Neural crest cell (in vitro differentiated cells): ENCODE data around the gene GOPC. TPM values are rescaled to one million over a fixed set of nuclear protein-coding genes. Genes with fewer than 3 reads are reported as not detected.
A peak's percentile ranks its signal among the peaks of the same experiment; 100 is the strongest.

Source experiments
- DNase-seq: peaks from one replicate; pipeline ENCODE4 v3.0.0; 2021; ENCODE audit warnings: low read depth, mixed read lengths, low spot score
- H3K27ac Mint-ChIP-seq: one replicate; pipeline ENCODE4 v1.8.0; 2021; ENCODE audit warnings: mild to moderate bottlenecking, mixed read lengths; ENCODE audit not compliant: unreplicated experiment
- H3K27me3 Mint-ChIP-seq: 2 replicates; pipeline ENCODE4 v1.8.0; 2021; ENCODE audit warnings: low read depth, mild to moderate bottlenecking, mixed read lengths
- H3K36me3 Mint-ChIP-seq: 2 replicates; pipeline ENCODE4 v1.8.0; 2021; ENCODE audit warnings: low read depth, mild to moderate bottlenecking, mixed read lengths
- H3K4me1 Mint-ChIP-seq: 2 replicates; pipeline ENCODE4 v1.8.0; 2021; ENCODE audit warnings: mixed read lengths
- H3K4me3 Mint-ChIP-seq: one replicate; pipeline ENCODE4 v1.8.0; 2021; ENCODE audit warnings: mild to moderate bottlenecking, mixed read lengths
- H3K9me3 Mint-ChIP-seq: 2 replicates; pipeline ENCODE4 v1.8.0; 2021; ENCODE audit warnings: mixed read lengths
- CTCF ChIP-seq: fragments of 200-600 bp; sonication (generic); conservative IDR thresholded peaks from 2 replicates; pipeline ENCODE4 v1.5.0; 2021; ENCODE audit warnings: antibody characterized with exemption, mild to moderate bottlenecking
- total RNA-seq: library from RNA; stranded (reverse); gene quantifications from 2 replicates; pipeline ENCODE4 v1.2.1, GENCODE V29; 2021

Gene GOPC
- total RNA-seq, 1 donor from 2014 or later, result 30.7 TPM

- Mint-ChIP-seq H3K27me3 (no peaks in the 10 kb centered on the region), H3K36me3 (peaks cover 4% of the 10 kb centered on the region), H3K4me3 (no peak overlapping the region), H3K9me3 (no peaks in the 10 kb centered on the region), H3K27ac (peak overlapping the region; percentile 13), H3K4me1 (no peaks in the 10 kb centered on the region)
- no peak for TF ChIP-seq CTCF
- DNase-seq, result no peak
These were observed 55.6 kb downstream of the GOPC start for GRCh38 chr6:117546674-117547073.

- no peaks in the 10 kb centered on the region for H3K27me3 Mint-ChIP-seq
These were observed 57.1 kb downstream of the GOPC start for GRCh38 chr6:117545161-117545595.

GRCh38 chr6:117544716-117545115, 57.6 kb downstream of the GOPC start:
- DNase-seq, result no peak
- Mint-ChIP-seq H3K36me3 (peaks cover 4% of the 10 kb centered on the region), H3K4me1 (no peaks in the 10 kb centered on the region), H3K9me3 (no peaks in the 10 kb centered on the region), H3K27ac (no peak overlapping the region), H3K27me3 (no peaks in the 10 kb centered on the region), H3K4me3 (no peak overlapping the region)
- TF ChIP-seq CTCF, result no peak

More at GRCh38 chr6:117545161-117545595, 57.1 kb downstream of the GOPC start:
- TF ChIP-seq CTCF, result no peak
- peak overlapping the region; percentile 43 for H3K27ac Mint-ChIP-seq
- H3K4me1 Mint-ChIP-seq, result no peaks in the 10 kb centered on the region
- no peak for DNase-seq
- peaks cover 4% of the 10 kb centered on the region for H3K36me3 Mint-ChIP-seq
- no peaks in the 10 kb centered on the region for H3K9me3 Mint-ChIP-seq
- H3K4me3 Mint-ChIP-seq, result no peak overlapping the region

- TF ChIP-seq CTCF, result no peak
- H3K27me3 Mint-ChIP-seq, result no peaks in the 10 kb centered on the region
- H3K27ac Mint-ChIP-seq, result no peak overlapping the region
- H3K4me1 Mint-ChIP-seq, result no peaks in the 10 kb centered on the region
- H3K4me3 Mint-ChIP-seq, result no peak overlapping the region
- H3K36me3 Mint-ChIP-seq, result peaks cover 6% of the 10 kb centered on the region
- DNase-seq, result no peak
- H3K9me3 Mint-ChIP-seq, result no peaks in the 10 kb centered on the region
These were observed 59.8 kb downstream of the GOPC start for GRCh38 chr6:117542493-117542892.

GRCh38 chr6:117540670-117541069, 61.6 kb downstream of the GOPC start:
- Mint-ChIP-seq H3K4me3 (no peak overlapping the region), H3K36me3 (peaks cover 5% of the 10 kb centered on the region), H3K27ac (no peak overlapping the region), H3K27me3 (no peaks in the 10 kb centered on the region), H3K4me1 (no peaks in the 10 kb centered on the region), H3K9me3 (no peaks in the 10 kb centered on the region)
- TF ChIP-seq CTCF, result no peak
- DNase-seq, result no peak

GRCh38 chr6:117538615-117539014, 63.7 kb downstream of the GOPC start:
- no peak for TF ChIP-seq CTCF
- no peaks in the 10 kb centered on the region for H3K9me3 Mint-ChIP-seq
- no peak overlapping the region for H3K27ac Mint-ChIP-seq
- H3K4me1 Mint-ChIP-seq, result no peaks in the 10 kb centered on the region
- no peaks in the 10 kb centered on the region for H3K27me3 Mint-ChIP-seq
- DNase-seq, result no peak
- H3K4me3 Mint-ChIP-seq, result no peak overlapping the region
- peaks cover 5% of the 10 kb centered on the region for H3K36me3 Mint-ChIP-seq
